Activated CD4-positive, alpha-beta memory T cell treated with anti-CD3 and anti-CD28 coated beads, Interleukin-2, amount 10 ng/mL, durations not matched to agents 7 days and 5 days (primary cell): ENCODE data around the gene RBSN. TPM values are rescaled to one million over a fixed set of nuclear protein-coding genes. Genes with fewer than 3 reads are reported as not detected.

Experiments
- CTCF ChIA-PET: fragments of 350-600 bp; sonication (Branson Sonifier 250); formaldehyde crosslinking; loops from one replicate; lab custom pipeline; 2021; ENCODE audit warnings: antibody characterized with exemption, inconsistent platforms; lab: Charles Lee
- POLR2A ChIA-PET: fragments of 350-600 bp; sonication (Branson Sonifier 250); formaldehyde crosslinking; loops from one replicate; lab custom pipeline; 2021; ENCODE audit warnings: antibody characterized with exemption; lab: Charles Lee
- DNase-seq: peaks from one replicate; pipeline ENCODE4 v3.0.0-alpha.2; 2020
- H3K27ac Mint-ChIP-seq: one replicate; pipeline ENCODE4 v1.8.0; 2021; ENCODE audit warnings: mild to moderate bottlenecking, mixed read lengths
- H3K27me3 Mint-ChIP-seq: one replicate; pipeline ENCODE4 v1.8.0; 2021; ENCODE audit warnings: mixed read lengths
- H3K36me3 Mint-ChIP-seq: one replicate; pipeline ENCODE4 v1.8.0; 2021; ENCODE audit warnings: low read depth, mixed read lengths
- H3K4me1 Mint-ChIP-seq: one replicate; pipeline ENCODE4 v1.8.0; 2021; ENCODE audit warnings: mixed read lengths
- H3K4me3 Mint-ChIP-seq: one replicate; pipeline ENCODE4 v1.8.0; 2021; ENCODE audit warnings: mild to moderate bottlenecking, mixed read lengths
- H3K9me3 Mint-ChIP-seq: one replicate; pipeline ENCODE4 v1.8.0; 2021; ENCODE audit warnings: mixed read lengths
- total RNA-seq, 2 experiments: library from RNA; stranded (reverse); gene quantifications; one replicate each; pipeline ENCODE4 v1.2.3, GENCODE V29; 2021

RBSN gene
- total RNA-seq, 2 experiments from 2014 or later: 19.4 to 19.7 TPM

DNA sequence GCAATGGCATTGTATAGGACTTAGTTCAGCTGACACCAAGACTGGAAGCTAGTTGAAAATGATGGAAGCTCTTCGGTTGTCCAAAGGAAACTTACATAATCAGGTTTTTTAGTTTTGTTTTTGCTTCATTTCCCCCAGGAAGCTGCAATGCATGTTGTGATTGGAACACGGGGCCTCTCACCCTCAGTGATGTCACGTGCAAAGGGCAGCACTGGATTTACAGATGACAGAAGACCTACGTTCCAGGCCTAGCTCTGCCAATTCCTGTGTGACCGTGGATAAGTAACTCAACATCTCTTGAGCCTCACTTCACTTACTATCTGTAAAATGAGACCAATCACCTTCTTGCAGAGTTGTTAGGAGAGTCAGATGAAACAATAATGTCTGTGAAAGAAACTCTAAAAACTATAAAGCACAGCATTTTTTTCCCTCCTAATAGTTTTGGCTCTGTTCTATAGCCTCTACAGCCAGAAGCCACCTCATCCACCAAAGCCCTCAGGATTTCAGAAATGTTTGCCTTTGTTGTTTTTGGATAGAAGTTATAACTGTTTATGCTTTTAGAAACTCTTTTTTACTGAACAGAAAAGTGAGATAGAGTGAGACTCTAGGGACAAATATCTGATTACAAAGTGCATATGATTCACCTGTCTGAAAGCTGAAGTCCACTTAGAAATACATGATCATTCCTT lies 4.6 kb downstream of the RBSN start:
- POLR2A ChIA-PET: interaction anchor here (1.0 kb wide), 1 partner anchor 29 kb away, joined by 3 read pairs; the partner anchor contains the start of gene MRPS25
- Mint-ChIP-seq H3K27me3 (no peaks in the 10 kb centered on the region), H3K4me1 (peaks cover 28% of the 10 kb centered on the region)

DNA sequence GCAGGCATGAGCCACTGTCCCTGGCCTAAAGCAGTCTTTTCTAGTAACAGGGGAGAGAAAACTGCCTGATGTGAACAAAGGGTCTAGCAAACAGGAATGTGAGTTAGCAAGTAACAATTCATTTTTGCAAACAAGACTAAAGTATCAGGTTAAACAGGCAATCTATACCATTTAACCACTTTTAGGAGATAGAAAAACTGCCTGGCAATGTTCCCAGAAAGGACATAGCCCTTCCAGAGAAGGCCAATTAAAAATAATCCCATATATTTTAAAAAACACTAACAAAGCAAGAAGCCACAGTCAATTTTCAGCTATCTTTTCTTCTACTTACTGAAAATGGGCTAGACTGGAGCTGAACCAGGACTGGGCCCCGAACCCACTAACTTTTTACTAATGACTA lies 6.3 kb downstream of the RBSN start:
- H3K27me3 Mint-ChIP-seq: no peaks in the 10 kb centered on the region
- peaks cover 16% of the 10 kb centered on the region for H3K4me1 Mint-ChIP-seq
- DNase-seq: no peak
- H3K27ac Mint-ChIP-seq: no peak overlapping the region
- ChIA-PET CTCF (interaction anchor here (1.0 kb wide), 1 partner anchor 9 kb away, joined by 3 read pairs; no protein-coding TSS in a partner anchor), POLR2A (interaction anchor here (0.8 kb wide), 1 partner anchor 28 kb away, joined by 3 read pairs; the partner anchor contains the start of gene MRPS25)
- H3K4me3 Mint-ChIP-seq: no peak overlapping the region
- H3K9me3 Mint-ChIP-seq: no peaks in the 10 kb centered on the region
- peaks cover 46% of the 10 kb centered on the region for H3K36me3 Mint-ChIP-seq

More for the DNA sequence above, 4.6 kb downstream of the RBSN start:
- H3K4me3 Mint-ChIP-seq: no peak overlapping the region
- H3K27ac Mint-ChIP-seq: no peak overlapping the region
- no peak for DNase-seq
- no peaks in the 10 kb centered on the region for H3K9me3 Mint-ChIP-seq
- CTCF ChIA-PET: no interaction called here
- H3K36me3 Mint-ChIP-seq: peaks cover 55% of the 10 kb centered on the region

DNA sequence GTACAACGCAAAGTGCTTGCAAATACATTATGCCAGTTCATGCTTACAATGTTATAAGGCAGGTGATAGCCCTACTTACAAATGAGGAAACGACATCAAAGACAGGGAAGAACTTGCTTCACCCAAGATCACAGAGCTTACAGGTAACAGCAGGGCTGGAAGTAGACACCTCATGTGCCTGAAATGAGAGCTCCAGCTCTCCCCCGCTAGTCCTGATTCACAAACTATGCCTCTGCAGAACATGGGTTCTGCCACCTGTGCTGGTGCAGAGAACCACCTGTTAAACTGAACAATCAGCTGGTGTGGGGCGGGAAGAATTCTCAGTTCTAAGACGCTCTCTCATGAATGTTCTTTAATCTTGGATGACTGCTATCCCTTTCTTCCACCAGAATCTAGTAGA lies 7.4 kb downstream of the RBSN start:
- DNase-seq: no peak
- no peaks in the 10 kb centered on the region for H3K27me3 Mint-ChIP-seq
- ChIA-PET CTCF (interaction anchor here (1.0 to 1.6 kb wide), 3 partner anchors 10 to 26 kb away, joined by 3 to 4 read pairs (median 3); partner anchors contain the start of gene MRPS25), POLR2A (no interaction called here)
- H3K4me3 Mint-ChIP-seq: no peak overlapping the region
- peaks cover 9% of the 10 kb centered on the region for H3K4me1 Mint-ChIP-seq
- H3K27ac Mint-ChIP-seq: no peak overlapping the region
- peaks cover 50% of the 10 kb centered on the region for H3K36me3 Mint-ChIP-seq
- no peaks in the 10 kb centered on the region for H3K9me3 Mint-ChIP-seq

- Mint-ChIP-seq H3K36me3 (peaks cover 44% of the 10 kb centered on the region), H3K4me1 (no peaks in the 10 kb centered on the region), H3K4me3 (no peak overlapping the region), H3K27ac (no peak overlapping the region), H3K9me3 (no peaks in the 10 kb centered on the region), H3K27me3 (no peaks in the 10 kb centered on the region)
- ChIA-PET POLR2A (interaction anchor here (1.2 to 3.0 kb wide), 2 partner anchors 10 to 19 kb away, joined by 3 to 7 read pairs; partner anchors contain the start of gene RBSN), CTCF (interaction anchor here (2.2 kb wide), 1 partner anchor 38 kb away, joined by 8 read pairs; no protein-coding TSS in a partner anchor)
- no peak for DNase-seq
Measured at GRCh38 chr3:15089201-15089600, 9.7 kb downstream of the RBSN start.

GRCh38 chr3:15086699-15087098 lies 12.2 kb downstream of the RBSN start:
- peaks cover 58% of the 10 kb centered on the region for H3K36me3 Mint-ChIP-seq
- no peaks in the 10 kb centered on the region for H3K9me3 Mint-ChIP-seq
- H3K27me3 Mint-ChIP-seq: no peaks in the 10 kb centered on the region
- ChIA-PET POLR2A (interaction anchor here (1.7 kb wide), 1 partner anchor 11 kb away, joined by 4 read pairs; no protein-coding TSS in a partner anchor), CTCF (interaction anchor here (1.2 kb wide), 1 partner anchor 21 kb away, joined by 3 read pairs; no protein-coding TSS in a partner anchor)
- H3K27ac Mint-ChIP-seq: no peak overlapping the region
- H3K4me1 Mint-ChIP-seq: peaks cover 6% of the 10 kb centered on the region
- DNase-seq: no peak
- no peak overlapping the region for H3K4me3 Mint-ChIP-seq

DNA sequence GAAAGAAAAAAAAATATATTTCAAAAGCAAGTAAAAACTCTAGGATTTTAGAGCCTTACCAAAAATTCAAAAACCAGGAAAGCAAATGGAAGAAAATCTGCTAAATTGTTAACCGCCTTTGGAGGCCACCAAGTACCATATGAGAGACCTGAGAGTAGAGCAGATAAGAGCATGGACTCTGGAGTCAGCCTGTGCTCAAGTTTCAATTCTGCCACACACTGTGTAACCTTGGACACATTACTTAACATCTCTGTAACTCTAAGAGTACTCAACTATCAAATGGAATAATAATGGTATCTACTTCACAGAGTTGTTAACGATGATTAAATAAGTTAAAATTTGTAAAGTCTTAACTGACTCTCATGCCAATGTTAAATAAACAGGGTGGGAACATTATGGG lies 12.7 kb downstream of the RBSN start:
- no peak overlapping the region for H3K4me3 Mint-ChIP-seq
- ChIA-PET CTCF (interaction anchor here (1.2 kb wide), 1 partner anchor 22 kb away, joined by 3 read pairs; no protein-coding TSS in a partner anchor), POLR2A (interaction anchor here (1.7 kb wide), 1 partner anchor 12 kb away, joined by 4 read pairs; no protein-coding TSS in a partner anchor)
- DNase-seq: no peak
- no peaks in the 10 kb centered on the region for H3K9me3 Mint-ChIP-seq
- H3K27ac Mint-ChIP-seq: no peak overlapping the region
- no peaks in the 10 kb centered on the region for H3K27me3 Mint-ChIP-seq
- peaks cover 6% of the 10 kb centered on the region for H3K4me1 Mint-ChIP-seq
- peaks cover 60% of the 10 kb centered on the region for H3K36me3 Mint-ChIP-seq

DNA sequence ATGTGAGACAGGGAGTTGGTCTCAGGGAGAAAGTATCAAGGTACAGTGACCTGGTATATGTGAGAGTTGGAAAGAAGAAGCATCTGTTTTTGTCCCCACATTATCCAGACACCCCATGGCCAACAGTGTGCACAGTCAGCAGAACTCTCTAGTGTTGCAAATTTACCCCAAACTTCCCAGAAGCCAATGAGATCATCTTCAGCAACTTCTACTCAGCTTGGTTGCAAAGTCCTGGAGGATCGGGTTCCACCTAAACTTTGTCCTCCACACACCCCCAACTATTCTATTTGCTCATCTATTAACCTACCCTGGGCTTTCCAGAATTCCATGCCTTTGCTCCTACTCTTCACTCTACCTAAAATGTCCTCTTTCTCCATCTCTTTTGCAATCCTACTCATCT lies 15.7 kb downstream of the RBSN start:
- CTCF ChIA-PET: no interaction called here
- Mint-ChIP-seq H3K27me3 (no peaks in the 10 kb centered on the region), H3K4me3 (no peak overlapping the region), H3K9me3 (no peaks in the 10 kb centered on the region), H3K36me3 (peaks cover 67% of the 10 kb centered on the region), H3K27ac (no peak overlapping the region), H3K4me1 (peaks cover 6% of the 10 kb centered on the region)
- POLR2A ChIA-PET: interaction anchor here (1.4 kb wide), 1 partner anchor 15 kb away, joined by 3 read pairs; the partner anchor contains the start of gene RBSN
- no peak for DNase-seq

- H3K27me3 Mint-ChIP-seq: no peaks in the 10 kb centered on the region
- H3K4me3 Mint-ChIP-seq: no peak overlapping the region
- H3K9me3 Mint-ChIP-seq: no peaks in the 10 kb centered on the region
- ChIA-PET CTCF (interaction anchor here (0.8 kb wide), 1 partner anchor 31 kb away, joined by 3 read pairs; no protein-coding TSS in a partner anchor), POLR2A (interaction anchor here (1.4 to 1.5 kb wide), 2 partner anchors 16 to 17 kb away, joined by 3 to 7 read pairs; partner anchors contain the start of genes MRPS25 and RBSN)
- H3K4me1 Mint-ChIP-seq: peaks cover 6% of the 10 kb centered on the region
- H3K36me3 Mint-ChIP-seq: peaks cover 73% of the 10 kb centered on the region
- no peak for DNase-seq
- H3K27ac Mint-ChIP-seq: peak overlapping the region; percentile 22
Measured at GRCh38 chr3:15081960-15082664, 16.8 kb downstream of the RBSN start.

GRCh38 chr3:15079091-15079490 lies 19.9 kb downstream of the RBSN start:
- CTCF ChIA-PET: no interaction called here
- Mint-ChIP-seq H3K27me3 (no peaks in the 10 kb centered on the region), H3K4me3 (no peak overlapping the region), H3K27ac (no peak overlapping the region), H3K9me3 (no peaks in the 10 kb centered on the region), H3K4me1 (peaks cover 6% of the 10 kb centered on the region), H3K36me3 (peaks cover 77% of the 10 kb centered on the region)
- POLR2A ChIA-PET: no interaction called here
- no peak for DNase-seq

DNA sequence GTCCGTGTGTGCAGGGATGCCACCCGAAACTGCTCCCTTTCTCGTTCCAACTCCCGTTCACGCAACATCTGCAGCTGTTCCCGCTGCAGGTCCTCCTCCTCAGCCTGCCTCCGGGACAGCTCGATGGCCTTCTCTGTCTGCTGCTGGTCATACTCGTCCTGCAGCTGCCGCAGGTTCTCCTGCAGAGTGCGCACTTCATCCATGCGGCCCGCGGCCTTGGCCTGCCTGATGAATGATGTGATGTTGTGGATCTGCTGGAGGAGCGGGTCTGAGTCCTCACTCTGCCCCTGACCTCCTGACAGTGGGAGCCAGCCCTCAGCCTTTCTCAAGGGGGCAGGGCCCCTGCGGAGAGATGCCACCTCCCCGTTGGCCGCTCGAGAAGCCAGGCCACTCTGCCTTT lies 24.4 kb downstream of the RBSN start:
- Mint-ChIP-seq H3K4me1 (peaks cover 2% of the 10 kb centered on the region), H3K4me3 (no peak overlapping the region), H3K9me3 (no peaks in the 10 kb centered on the region), H3K36me3 (peaks cover 58% of the 10 kb centered on the region), H3K27me3 (no peaks in the 10 kb centered on the region), H3K27ac (no peak overlapping the region)
- POLR2A ChIA-PET: interaction anchor here (1.1 kb wide), 1 partner anchor 9 kb away, joined by 5 read pairs; the partner anchor contains the start of gene MRPS25
- no peak for DNase-seq
- CTCF ChIA-PET: no interaction called here

DNA sequence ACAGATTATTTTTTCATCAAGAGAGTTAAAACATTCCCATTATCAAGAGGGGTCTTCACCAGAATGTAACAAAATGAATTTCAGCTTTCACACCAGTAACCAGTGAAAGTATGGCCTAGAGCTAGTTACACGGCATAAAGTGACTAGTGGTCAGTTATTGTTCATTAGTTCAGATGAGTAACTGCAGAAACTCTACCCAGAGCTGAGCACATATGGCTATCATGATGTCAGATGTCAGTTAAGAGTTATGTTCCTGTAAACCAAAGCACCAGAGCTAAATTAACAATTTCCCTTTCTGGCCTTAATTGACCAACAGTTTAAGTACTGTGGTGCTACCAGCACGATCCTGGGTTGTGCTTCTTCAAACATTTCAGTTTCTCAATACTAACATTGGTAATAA lies 27.2 kb downstream of the RBSN start:
- ChIA-PET POLR2A (interaction anchor here (0.6 kb wide), 1 partner anchor 629 kb away, joined by 3 read pairs; no protein-coding TSS in a partner anchor), CTCF (interaction anchor here (2.1 kb wide), 1 partner anchor 20 kb away, joined by 4 read pairs; no protein-coding TSS in a partner anchor)
- Mint-ChIP-seq H3K9me3 (no peaks in the 10 kb centered on the region), H3K36me3 (peaks cover 41% of the 10 kb centered on the region), H3K27ac (no peak overlapping the region), H3K4me1 (peaks cover 3% of the 10 kb centered on the region), H3K27me3 (no peaks in the 10 kb centered on the region), H3K4me3 (no peak overlapping the region)
- DNase-seq: no peak

DNA sequence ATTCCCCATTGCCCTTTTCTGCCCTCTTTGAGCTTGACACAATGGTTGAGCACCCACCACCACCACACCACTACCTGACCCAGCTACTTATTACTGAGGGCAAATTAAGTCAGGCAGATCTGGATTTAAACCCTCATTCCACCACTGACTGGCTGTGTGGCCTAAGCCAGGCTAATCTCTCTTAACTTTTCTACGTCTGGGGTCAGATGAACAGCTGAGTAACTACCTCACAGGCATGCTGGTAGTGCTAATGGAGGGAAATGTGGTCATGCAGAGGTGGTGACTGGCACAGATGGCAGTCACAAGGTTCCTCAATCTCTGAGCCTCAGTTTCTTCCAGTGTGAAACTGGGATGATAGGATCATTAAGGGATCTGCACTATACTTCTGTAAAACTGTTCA lies 29.5 kb downstream of the RBSN start:
- H3K36me3 Mint-ChIP-seq: peaks cover 24% of the 10 kb centered on the region
- no peak overlapping the region for H3K4me3 Mint-ChIP-seq
- POLR2A ChIA-PET: interaction anchor here (1.2 to 2.0 kb wide), 3 partner anchors 29 to 123 kb away, joined by 3 to 10 read pairs (median 4); partner anchors contain the start of genes NR2C2 and RBSN
- DNase-seq: no peak
- H3K27me3 Mint-ChIP-seq: no peaks in the 10 kb centered on the region
- no peak overlapping the region for H3K27ac Mint-ChIP-seq
- peaks cover 15% of the 10 kb centered on the region for H3K4me1 Mint-ChIP-seq
- CTCF ChIA-PET: interaction anchor here (1.3 kb wide), 1 partner anchor 18 kb away, joined by 3 read pairs; no protein-coding TSS in a partner anchor
- no peaks in the 10 kb centered on the region for H3K9me3 Mint-ChIP-seq
